Left ventricle myocardium inferior (tissue), 1 donor: ENCODE results near the gene LITAFD. TPM values are rescaled to one million over a fixed set of nuclear protein-coding genes. Genes with fewer than 3 reads are reported as not detected.

ENCODE experiments used
- DNase-seq: peaks from one replicate; pipeline ENCODE4 v3.0.0-alpha.2; 2020
- H3K27ac ChIP-seq: fragments of 200-600 bp; replicated peaks from 2 replicates; pipeline ENCODE4 v1.8.0; 2021
- H3K27me3 ChIP-seq: fragments of 200-600 bp; 2 replicates; pipeline ENCODE4 v1.8.0; 2021; ENCODE audit warnings: low read depth
- H3K36me3 ChIP-seq: fragments of 200-600 bp; 2 replicates; pipeline ENCODE4 v1.8.0; 2021
- H3K4me1 ChIP-seq: fragments of 200-600 bp; 2 replicates; pipeline ENCODE4 v1.8.0; 2021
- H3K4me3 ChIP-seq: fragments of 200-600 bp; 2 replicates; pipeline ENCODE4 v1.8.0; 2021; ENCODE audit warnings: mild to moderate bottlenecking, moderate library complexity
- H3K9me3 ChIP-seq: fragments of 200-600 bp; replicated peaks from 2 replicates; pipeline ENCODE4 v1.8.0; 2021
- intact Hi-C: fragments of 100-400 bp; cut with micrococcal nuclease; formaldehyde crosslinking; loops from one replicate; pipeline ENCODE4 v1.11.0; 2022
- total RNA-seq: library from RNA; stranded (reverse); fragmentation: NEBNext Ultra II Directional; extraction: Animal tissue kit (Norgen Biotek cat#: 25700); gene quantifications from one replicate; pipeline ENCODE4 v1.2.1, GENCODE V29; 2021
- TF ChIP-seq, protein P1 (sequence below): fragments of 200-600 bp; IDR thresholded peaks from 2 replicates; pipeline ENCODE4 v1.8.0; 2021; ENCODE audit warnings: antibody characterized with exemption, mild to moderate bottlenecking, borderline replicate concordance
- donor health status: DM: no; HTN: yes; CAD: no; lungs with severe emphysema.

LITAFD gene
- total RNA-seq, 1 donor from 2014 or later = not detected

DNA sequence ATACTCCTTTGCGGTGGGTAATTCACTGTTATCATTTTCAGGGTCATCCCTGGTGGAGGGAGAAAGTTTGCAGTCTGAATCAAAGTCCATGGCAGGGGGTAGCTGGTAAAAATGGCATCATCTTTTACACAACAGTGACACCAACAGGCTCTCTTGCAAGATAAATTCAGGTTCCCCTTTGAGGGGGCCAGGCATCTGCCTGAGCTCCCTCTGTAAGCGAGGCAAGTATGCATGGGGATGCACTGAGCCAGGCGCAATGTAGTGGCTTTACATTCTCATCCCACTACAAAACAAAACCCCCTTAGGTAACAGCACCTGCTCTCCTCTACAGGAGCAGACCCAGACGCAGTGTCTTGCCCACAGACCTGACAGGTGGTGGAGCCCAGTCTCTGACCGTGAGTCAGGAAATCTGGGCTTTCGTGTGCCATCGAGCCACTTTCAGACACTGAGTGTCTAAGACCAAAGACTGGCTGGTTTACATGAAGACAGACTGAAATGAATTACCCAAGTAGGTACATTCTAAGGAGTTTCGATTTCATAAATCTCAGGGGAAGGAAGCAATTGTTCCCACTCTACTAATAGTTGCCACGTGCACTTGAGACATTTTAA lies 17.7 kb downstream of the LITAFD start:
- H3K27me3 ChIP-seq = no peaks in the 10 kb centered on the region
- DNase-seq = no peak
- no peaks in the 10 kb centered on the region for H3K9me3 ChIP-seq
- no peak overlapping the region for H3K27ac ChIP-seq
- no peak overlapping the region for H3K4me3 ChIP-seq
- no peaks in the 10 kb centered on the region for H3K4me1 ChIP-seq
- intact Hi-C loops = loop anchor here (10.0 kb wide), 1 partner anchor 65 kb away; the partner anchor contains the start of gene USP7
- H3K36me3 ChIP-seq = peaks cover 99% of the 10 kb centered on the region
- TF ChIP-seq, protein P1, sequence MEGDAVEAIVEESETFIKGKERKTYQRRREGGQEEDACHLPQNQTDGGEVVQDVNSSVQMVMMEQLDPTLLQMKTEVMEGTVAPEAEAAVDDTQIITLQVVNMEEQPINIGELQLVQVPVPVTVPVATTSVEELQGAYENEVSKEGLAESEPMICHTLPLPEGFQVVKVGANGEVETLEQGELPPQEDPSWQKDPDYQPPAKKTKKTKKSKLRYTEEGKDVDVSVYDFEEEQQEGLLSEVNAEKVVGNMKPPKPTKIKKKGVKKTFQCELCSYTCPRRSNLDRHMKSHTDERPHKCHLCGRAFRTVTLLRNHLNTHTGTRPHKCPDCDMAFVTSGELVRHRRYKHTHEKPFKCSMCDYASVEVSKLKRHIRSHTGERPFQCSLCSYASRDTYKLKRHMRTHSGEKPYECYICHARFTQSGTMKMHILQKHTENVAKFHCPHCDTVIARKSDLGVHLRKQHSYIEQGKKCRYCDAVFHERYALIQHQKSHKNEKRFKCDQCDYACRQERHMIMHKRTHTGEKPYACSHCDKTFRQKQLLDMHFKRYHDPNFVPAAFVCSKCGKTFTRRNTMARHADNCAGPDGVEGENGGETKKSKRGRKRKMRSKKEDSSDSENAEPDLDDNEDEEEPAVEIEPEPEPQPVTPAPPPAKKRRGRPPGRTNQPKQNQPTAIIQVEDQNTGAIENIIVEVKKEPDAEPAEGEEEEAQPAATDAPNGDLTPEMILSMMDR = no peak

DNA sequence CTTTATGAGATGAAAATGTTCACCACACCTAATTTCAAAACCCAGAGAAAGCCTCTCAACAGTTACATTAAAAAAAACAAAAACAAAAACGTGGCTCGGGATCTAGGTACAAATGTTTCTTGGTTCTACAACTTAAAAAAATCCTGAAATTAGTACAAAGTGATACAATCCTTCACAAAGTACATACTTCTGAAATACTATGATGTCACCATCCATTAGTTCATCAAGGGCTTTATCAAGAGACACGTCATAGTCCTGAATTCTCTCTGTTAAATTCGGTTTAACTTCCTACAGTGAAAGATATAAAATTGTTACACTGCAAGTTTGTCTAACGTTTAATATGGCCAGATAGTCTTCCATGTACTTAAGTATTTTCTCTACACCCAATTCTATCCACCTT lies 18.2 kb downstream of the LITAFD start:
- no peak overlapping the region for H3K27ac ChIP-seq
- H3K9me3 ChIP-seq = no peaks in the 10 kb centered on the region
- H3K36me3 ChIP-seq = peaks cover 99% of the 10 kb centered on the region
- no peak for DNase-seq
- H3K4me1 ChIP-seq = no peaks in the 10 kb centered on the region
- H3K27me3 ChIP-seq = no peaks in the 10 kb centered on the region
- TF ChIP-seq, protein P1 = no peak
- intact Hi-C loops = loop anchor here (10.0 kb wide), 1 partner anchor 64 kb away; the partner anchor contains the start of gene USP7
- H3K4me3 ChIP-seq = no peak overlapping the region

DNA sequence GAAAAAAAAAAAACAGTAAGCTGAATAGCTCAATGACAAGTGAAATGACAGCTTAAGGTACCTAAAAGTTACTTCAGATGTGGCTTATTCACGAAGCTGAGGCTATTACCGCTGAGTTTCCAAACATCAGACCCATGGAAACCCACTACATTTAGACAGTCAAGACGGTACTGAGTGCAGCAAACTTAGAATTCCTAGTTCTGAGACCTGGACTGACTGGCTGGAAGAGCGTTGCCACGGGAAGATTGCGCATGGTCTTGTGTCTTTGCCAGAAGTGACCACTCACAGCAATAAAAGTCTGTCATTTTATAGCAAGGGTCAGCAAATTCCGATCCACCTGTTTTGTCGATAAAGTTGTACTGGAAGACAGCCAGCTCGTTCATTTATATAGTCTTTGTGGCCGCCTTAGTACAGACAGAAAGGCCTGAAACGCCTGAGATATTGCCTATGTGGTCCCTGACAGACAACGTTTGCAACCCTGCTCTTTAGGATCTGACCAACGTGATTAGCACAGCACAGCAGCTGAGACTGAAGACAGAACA lies 19.2 kb downstream of the LITAFD start:
- Histone ChIP-seq H3K9me3 (no peaks in the 10 kb centered on the region), H3K36me3 (peaks cover 99% of the 10 kb centered on the region), H3K4me1 (no peaks in the 10 kb centered on the region), H3K27ac (no peak overlapping the region), H3K27me3 (no peaks in the 10 kb centered on the region), H3K4me3 (no peak overlapping the region)
- no peak for DNase-seq
- TF ChIP-seq, protein P1 = no peak
- intact Hi-C loops = loop anchor here (10.0 kb wide), 1 partner anchor 63 kb away; the partner anchor contains the start of gene USP7

DNA sequence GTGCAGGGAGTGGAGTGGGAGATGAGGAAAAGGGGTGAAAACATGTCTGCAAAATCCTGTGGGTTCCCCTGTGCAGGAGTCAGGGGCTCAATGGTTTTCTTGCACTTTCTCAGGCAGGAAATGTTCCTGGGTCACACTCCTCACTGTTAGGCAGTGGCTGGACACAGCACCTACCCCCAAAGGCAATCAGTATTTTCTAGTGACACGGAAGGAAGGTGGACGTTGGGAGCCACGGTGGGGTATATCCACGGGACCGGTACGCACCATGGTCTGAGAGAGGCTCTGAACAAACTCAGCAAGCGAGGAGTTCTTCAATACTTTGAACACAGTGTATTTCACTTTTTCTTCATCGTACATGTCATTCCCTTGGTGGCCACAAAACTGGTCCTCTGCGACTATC lies 20.9 kb downstream of the LITAFD start:
- Histone ChIP-seq H3K36me3 (peaks cover 99% of the 10 kb centered on the region), H3K27me3 (no peaks in the 10 kb centered on the region), H3K4me3 (no peak overlapping the region), H3K9me3 (no peaks in the 10 kb centered on the region), H3K27ac (no peak overlapping the region), H3K4me1 (no peaks in the 10 kb centered on the region)
- TF ChIP-seq, protein P1 = no peak
- DNase-seq = no peak
- intact Hi-C loops = loop anchor here (10.0 kb wide), 1 partner anchor 62 kb away; the partner anchor contains the start of gene USP7

DNA sequence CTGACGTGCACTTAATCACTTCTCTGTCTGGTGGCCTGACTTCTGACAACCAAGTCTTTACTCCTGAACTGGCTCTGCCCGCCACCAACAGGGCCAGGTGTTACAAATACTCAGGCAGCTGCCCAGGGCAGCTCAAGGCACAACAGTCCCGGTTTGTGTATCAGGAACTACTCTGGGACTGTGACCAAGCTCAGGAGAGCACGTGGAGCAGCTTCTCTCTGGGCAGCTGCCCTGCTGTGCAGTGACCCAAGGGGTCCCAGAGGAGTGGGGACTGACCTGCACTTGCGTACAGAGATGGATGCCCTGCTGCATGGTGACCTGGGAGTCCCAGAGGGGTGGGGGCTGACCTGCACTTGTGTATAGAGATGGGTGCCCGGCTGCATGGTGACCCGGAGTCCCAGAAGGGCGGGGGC lies 21.9 kb downstream of the LITAFD start:
- no peak for DNase-seq
- TF ChIP-seq, protein P1 = no peak
- Histone ChIP-seq H3K4me3 (no peak overlapping the region), H3K27ac (no peak overlapping the region), H3K27me3 (no peaks in the 10 kb centered on the region), H3K9me3 (no peaks in the 10 kb centered on the region), H3K4me1 (no peaks in the 10 kb centered on the region), H3K36me3 (peaks cover 99% of the 10 kb centered on the region)
- intact Hi-C loops = loop anchor here (10.0 kb wide), 1 partner anchor 61 kb away; the partner anchor contains the start of gene USP7
